HL-60 (cell line): ENCODE measurements around the gene GCK.

Experiments
- DNase-seq, 2 experiments: peaks; one replicate each; pipeline ENCODE4 v3.0.0-alpha.2; 2010 to 2020; ENCODE audit warnings: low read depth in 1 of 2, low spot score in 1 of 2
- H3K27ac ChIP-seq: fragments of 250-450 bp; sonication (Bioruptor Pico); replicated peaks from 2 replicates; pipeline ENCODE4 v1.5.1; 2020; ENCODE audit warnings: mild to moderate bottlenecking, moderate library complexity
- H3K27me3 ChIP-seq: fragments of 250-450 bp; sonication (Bioruptor Pico); 2 replicates; pipeline ENCODE4 v1.5.1; 2021; ENCODE audit warnings: mild to moderate bottlenecking, moderate library complexity; ENCODE audit not compliant: insufficient read depth, poor library complexity, severe bottlenecking
- H3K4me3 ChIP-seq: replicated peaks from 2 replicates; pipeline ENCODE4 v1.5.1; 2011; ENCODE audit warnings: mild to moderate bottlenecking, control low read depth, low read length; ENCODE audit not compliant: insufficient read depth
- GABPA ChIP-seq: IDR thresholded peaks from 2 replicates; pipeline ENCODE4 v1.6.1; 2012; ENCODE audit warnings: low read depth
- POLR2AphosphoS5 ChIP-seq: IDR thresholded peaks from 2 replicates; pipeline ENCODE4 v1.6.1; 2012; ENCODE audit warnings: low read depth
- SPI1 ChIP-seq: IDR thresholded peaks from 2 replicates; pipeline ENCODE4 v1.6.1; 2012; ENCODE audit warnings: low read depth, mild to moderate bottlenecking, borderline replicate concordance
- TF ChIP-seq, protein P1 (sequence below): IDR thresholded peaks from 2 replicates; pipeline ENCODE4 v1.6.1; 2012; ENCODE audit warnings: low read depth; ENCODE audit not compliant: insufficient replicate concordance
- TF ChIP-seq, protein P2 (sequence below): IDR thresholded peaks from one replicate; pipeline ENCODE4 v1.5.1; 2011; ENCODE audit warnings: low read length, control low read depth, inconsistent platforms; ENCODE audit not compliant: insufficient read depth

The GCK gene

DNA sequence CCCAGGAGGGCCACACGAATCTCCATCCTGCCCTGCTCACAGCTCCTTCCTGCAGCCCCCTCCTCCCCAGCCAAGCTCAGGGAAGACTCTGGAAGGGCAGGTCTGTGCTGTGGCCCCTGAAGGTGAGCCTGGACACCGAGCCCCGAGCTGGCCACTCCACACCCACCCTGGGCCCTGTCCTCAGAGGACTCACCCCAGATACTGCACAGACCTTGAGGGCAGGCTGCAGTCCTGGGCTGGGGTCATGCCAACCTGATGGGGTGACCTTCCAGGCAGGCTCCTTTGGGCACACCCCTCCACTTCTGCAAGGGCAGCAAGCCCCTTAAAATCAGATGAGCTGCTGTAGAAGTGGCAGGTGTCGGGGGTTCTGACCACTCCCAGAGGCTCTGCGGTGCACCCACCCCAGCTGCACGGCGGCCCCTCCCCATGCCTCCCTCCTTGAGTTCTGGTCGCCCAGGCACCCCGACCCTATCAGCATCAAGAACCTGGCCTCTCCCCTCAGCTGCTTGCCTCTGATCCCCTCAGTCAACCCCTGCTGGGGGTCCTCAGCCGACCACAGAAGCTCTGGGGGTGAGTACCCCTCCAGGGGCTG, 35.8 kb upstream of the GCK start:
- TF ChIP-seq POLR2AphosphoS5 (no peak), SPI1 (no peak), GABPA (no peak)
- TF ChIP-seq, protein P1, sequence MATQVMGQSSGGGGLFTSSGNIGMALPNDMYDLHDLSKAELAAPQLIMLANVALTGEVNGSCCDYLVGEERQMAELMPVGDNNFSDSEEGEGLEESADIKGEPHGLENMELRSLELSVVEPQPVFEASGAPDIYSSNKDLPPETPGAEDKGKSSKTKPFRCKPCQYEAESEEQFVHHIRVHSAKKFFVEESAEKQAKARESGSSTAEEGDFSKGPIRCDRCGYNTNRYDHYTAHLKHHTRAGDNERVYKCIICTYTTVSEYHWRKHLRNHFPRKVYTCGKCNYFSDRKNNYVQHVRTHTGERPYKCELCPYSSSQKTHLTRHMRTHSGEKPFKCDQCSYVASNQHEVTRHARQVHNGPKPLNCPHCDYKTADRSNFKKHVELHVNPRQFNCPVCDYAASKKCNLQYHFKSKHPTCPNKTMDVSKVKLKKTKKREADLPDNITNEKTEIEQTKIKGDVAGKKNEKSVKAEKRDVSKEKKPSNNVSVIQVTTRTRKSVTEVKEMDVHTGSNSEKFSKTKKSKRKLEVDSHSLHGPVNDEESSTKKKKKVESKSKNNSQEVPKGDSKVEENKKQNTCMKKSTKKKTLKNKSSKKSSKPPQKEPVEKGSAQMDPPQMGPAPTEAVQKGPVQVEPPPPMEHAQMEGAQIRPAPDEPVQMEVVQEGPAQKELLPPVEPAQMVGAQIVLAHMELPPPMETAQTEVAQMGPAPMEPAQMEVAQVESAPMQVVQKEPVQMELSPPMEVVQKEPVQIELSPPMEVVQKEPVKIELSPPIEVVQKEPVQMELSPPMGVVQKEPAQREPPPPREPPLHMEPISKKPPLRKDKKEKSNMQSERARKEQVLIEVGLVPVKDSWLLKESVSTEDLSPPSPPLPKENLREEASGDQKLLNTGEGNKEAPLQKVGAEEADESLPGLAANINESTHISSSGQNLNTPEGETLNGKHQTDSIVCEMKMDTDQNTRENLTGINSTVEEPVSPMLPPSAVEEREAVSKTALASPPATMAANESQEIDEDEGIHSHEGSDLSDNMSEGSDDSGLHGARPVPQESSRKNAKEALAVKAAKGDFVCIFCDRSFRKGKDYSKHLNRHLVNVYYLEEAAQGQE: no peak
- TF ChIP-seq, protein P2, sequence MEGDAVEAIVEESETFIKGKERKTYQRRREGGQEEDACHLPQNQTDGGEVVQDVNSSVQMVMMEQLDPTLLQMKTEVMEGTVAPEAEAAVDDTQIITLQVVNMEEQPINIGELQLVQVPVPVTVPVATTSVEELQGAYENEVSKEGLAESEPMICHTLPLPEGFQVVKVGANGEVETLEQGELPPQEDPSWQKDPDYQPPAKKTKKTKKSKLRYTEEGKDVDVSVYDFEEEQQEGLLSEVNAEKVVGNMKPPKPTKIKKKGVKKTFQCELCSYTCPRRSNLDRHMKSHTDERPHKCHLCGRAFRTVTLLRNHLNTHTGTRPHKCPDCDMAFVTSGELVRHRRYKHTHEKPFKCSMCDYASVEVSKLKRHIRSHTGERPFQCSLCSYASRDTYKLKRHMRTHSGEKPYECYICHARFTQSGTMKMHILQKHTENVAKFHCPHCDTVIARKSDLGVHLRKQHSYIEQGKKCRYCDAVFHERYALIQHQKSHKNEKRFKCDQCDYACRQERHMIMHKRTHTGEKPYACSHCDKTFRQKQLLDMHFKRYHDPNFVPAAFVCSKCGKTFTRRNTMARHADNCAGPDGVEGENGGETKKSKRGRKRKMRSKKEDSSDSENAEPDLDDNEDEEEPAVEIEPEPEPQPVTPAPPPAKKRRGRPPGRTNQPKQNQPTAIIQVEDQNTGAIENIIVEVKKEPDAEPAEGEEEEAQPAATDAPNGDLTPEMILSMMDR: no peak
- H3K27me3 ChIP-seq: no peaks in the 10 kb centered on the region
- no peak overlapping the region for H3K27ac ChIP-seq
- DNase-seq: no peak
- no peak overlapping the region for H3K4me3 ChIP-seq

DNA sequence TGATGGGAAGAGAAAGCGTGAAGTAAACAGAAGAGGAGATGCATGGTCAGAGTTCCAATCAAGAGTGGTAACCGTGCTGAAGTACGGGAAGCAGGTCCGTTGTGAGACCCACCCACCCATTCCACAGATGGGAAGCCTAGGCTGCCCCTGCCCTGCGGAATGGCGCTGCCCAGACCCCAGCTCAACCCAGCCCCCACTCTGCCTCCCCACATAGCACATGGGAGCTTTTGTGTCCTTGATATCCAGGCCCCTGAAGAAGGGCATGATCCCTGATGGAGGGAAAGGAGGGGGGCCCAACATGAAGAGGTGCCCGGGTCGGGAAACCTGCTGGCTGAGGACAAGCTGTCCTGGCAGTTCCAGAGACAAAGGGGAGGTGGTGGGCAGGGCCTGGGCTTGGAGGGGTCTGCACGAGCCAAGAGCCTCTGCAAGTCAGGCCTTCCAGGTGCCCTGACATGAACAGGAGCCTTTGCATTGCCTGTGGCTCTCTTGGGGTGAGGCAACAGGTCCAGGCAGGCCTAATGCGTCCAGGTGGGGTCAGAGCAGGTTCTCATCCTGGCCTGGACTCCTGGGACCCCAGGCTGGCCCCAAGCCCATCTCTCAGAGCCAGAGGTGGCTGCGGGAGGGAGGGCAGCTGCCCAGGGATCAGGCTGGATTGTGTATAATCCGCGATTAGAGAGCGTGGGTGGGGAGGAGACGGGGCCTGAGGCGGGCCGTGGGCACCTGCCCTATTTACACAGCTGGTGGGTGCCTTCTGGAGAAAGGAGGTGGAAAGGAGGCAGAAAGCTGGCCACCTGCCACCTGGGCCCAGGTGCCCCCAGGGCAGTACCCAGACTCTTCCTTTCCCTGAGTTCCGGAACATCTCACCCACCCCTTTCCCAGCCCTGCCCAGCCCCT, 35.1 kb upstream of the GCK start:
- TF ChIP-seq, protein P2: no peak
- TF ChIP-seq POLR2AphosphoS5 (no peak), GABPA (no peak), SPI1 (no peak)
- TF ChIP-seq, protein P1: no peak
- Histone ChIP-seq H3K27ac (no peak overlapping the region), H3K27me3 (no peaks in the 10 kb centered on the region), H3K4me3 (no peak overlapping the region)
- no peak for DNase-seq

DNA sequence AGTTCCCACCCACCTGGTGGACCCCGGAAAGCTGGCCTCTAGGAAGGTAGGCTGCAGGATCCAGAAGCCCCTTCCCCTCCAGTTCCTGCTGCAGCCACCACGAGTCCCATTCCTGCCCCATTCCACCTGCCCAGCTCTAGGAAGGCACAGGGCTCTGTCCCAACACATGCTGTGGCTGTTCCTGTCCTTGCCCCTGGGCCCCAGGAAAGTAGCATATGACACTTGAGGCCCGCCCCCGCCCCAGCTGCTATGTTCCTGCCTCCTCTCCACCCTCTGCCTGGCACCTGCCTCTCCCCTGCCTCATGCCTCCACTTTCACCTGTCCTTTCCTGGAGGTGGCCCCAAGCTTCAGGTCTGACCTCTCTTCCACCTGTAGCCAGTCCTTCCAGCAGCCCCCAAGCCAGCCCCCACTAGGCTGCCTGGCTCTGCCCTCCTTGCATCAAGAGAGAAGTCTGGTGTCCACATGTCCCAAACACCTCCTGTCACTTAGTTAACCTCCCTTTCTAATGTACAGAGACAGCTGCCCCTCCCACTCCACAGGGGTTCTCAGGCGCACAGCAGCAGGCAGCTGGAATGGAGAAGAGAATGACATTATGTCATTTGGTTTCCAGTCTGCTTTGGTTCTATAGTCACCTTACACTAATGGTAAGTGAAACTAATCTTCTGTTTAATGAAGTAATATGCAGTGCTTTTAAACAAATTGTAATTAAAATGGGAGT, 34.3 kb upstream of the GCK start:
- Histone ChIP-seq H3K4me3 (no peak overlapping the region), H3K27me3 (no peaks in the 10 kb centered on the region), H3K27ac (no peak overlapping the region)
- no peak for DNase-seq
- TF ChIP-seq, protein P1: no peak
